Heart left ventricle (tissue), 16 donors: Measurements from ENCODE around the gene PLA2G2F. TPM values are rescaled to one million over a fixed set of nuclear protein-coding genes. Genes with fewer than 3 reads are reported as not detected.
A peak's percentile ranks its signal among the peaks of the same experiment; 100 is the strongest.

Source experiments
- ATAC-seq, 4 donors: fragments of 200-7000 bp; cut with Tn5 transposase; one replicate each; pipeline ENCODE4 v1.9.1; 2020 to 2022; ENCODE audit warnings: moderate library complexity in 4 of 4, mild to moderate bottlenecking in 3 of 4, moderate number of reproducible peaks in 1 of 4
- DNase-seq, 5 donors: peaks; one replicate each; pipeline ENCODE4 v3.0.0-alpha.2; 2020
- H3K27ac ChIP-seq, 12 donors: fragments of 200-600 bp; sonication (generic) in 4 of 12; one replicate each; pipeline versions ENCODE4 v1.5.0 to v1.8.0; 2016 to 2022; ENCODE audit warnings: mild to moderate bottlenecking in 2 of 12
- H3K27me3 ChIP-seq, 9 donors: fragments of 200-600 bp; sonication (generic) in 2 of 9; one replicate each; pipeline versions ENCODE4 v1.5.1 to v1.8.0; 2016 to 2022; ENCODE audit warnings: mild to moderate bottlenecking in 3 of 9
- H3K36me3 ChIP-seq, 9 donors: fragments of 200-600 bp; sonication (generic) in 2 of 9; one replicate each; pipeline versions ENCODE4 v1.5.0 to v1.8.0; 2018 to 2022; ENCODE audit warnings: mild to moderate bottlenecking in 2 of 9
- H3K4me1 ChIP-seq, 12 donors: fragments of 200-600 bp; sonication (generic) in 4 of 12; one replicate each; pipeline versions ENCODE4 v1.5.0 to v1.8.0; 2016 to 2022; ENCODE audit warnings: mild to moderate bottlenecking in 3 of 12
- H3K4me3 ChIP-seq, 12 donors: fragments of 200-600 bp; sonication (generic) in 4 of 12; one replicate each; pipeline versions ENCODE4 v1.5.0 to v1.8.0; 2017 to 2022; ENCODE audit warnings: mild to moderate bottlenecking in 9 of 12, moderate library complexity in 4 of 12
- H3K9me3 ChIP-seq, 12 donors: fragments of 200-600 bp; sonication (generic) in 4 of 12; one replicate each; pipeline versions ENCODE4 v1.5.0 to v1.8.0; 2016 to 2022; ENCODE audit warnings: mild to moderate bottlenecking in 1 of 12
- CTCF ChIP-seq, 12 donors: fragments of 200-600 bp; sonication (generic) in 4 of 12; IDR thresholded peaks; one replicate each; pipeline versions ENCODE4 v1.5.0 to v1.8.0; 2018 to 2022; ENCODE audit warnings: antibody characterized with exemption in 12 of 12, mild to moderate bottlenecking in 5 of 12
- POLR2A ChIP-seq, 2 donors: fragments of 450-650 bp; IDR thresholded peaks; one replicate each; pipeline ENCODE4 v1.6.1; 2017; ENCODE audit warnings: antibody characterized with exemption in 2 of 2, mild to moderate bottlenecking in 2 of 2, moderate library complexity in 2 of 2
- WGBS, 4 donors: extraction: QIAGEN DNeasy Blood & Tissue Kit in 2 of 4; methylation state at CpG; one replicate each; pipeline versions ENCODE4 v1.1.5 to v1.1.7; 2013 to 2018; 5-methylcytosine and 5-hydroxymethylcytosine counted together
- intact Hi-C, 10 donors: fragments of 100-400 bp; cut with DNase I; formaldehyde crosslinking; loops; one replicate each; pipeline versions ENCODE4 v1.11.1 to v1.14.2; 2022
- polyA plus RNA-seq, 2 donors: library from polyadenylated mRNA; stranded (reverse); fragments of 200-250 nt; gene quantifications; one replicate each; pipeline ENCODE4 v1.2.3, GENCODE V29; 2013
- total RNA-seq, 9 donors: library from RNA; depleted of rRNA in 2 of 9; stranded (reverse); fragments of >200 nt in 2 of 9; fragmentation: NEBNext Ultra II Directional in 3 of 9; extraction: Animal tissue kit (Norgen Biotek cat#: 25700) in 3 of 9; gene quantifications; one replicate each; pipeline versions ENCODE4 v1.1.0 to v1.2.4, GENCODE V29; 2016 to 2023
- donor health status: ischemic (EF 13 %, LVEDD 7.1; RV severe dilation, severe dysfunction).
- donor health status: healthy with polysubstance abuse.
- donor health status: DM: no; HTN: yes; CAD: no.
- donor health status: DM: no; HTN: no; CAD: no.
- donor health status: ischemic (EF 25% LVEDD 6.9; RV normal size, moderate dysfunction).
- donor health status: ischemic (EF 25% LVEDD 5.7; RV mildly dilated, moderate dysfunction).
- donor health status: healthy.
- donor health status: DM: yes; HTN: yes; CAD: no.
- donor health status: ischemic (EF 35%, LVEDD 5.7; RV mildly dilated, moderate dysfunction).
- donor health status: nonischemic (EF 11% LVEDD 7.7; RV severe dilation, severe dysfunction).
- donor health status: DM: yes; HTN: yes; CAD: no.
- donor health status: PGD.
- donor health status: ischemic (EF 29% LVEDD 5.4; RV normal size, mild dysfunction).
- donor health status: nonischemic (EF 23%, LVEDD 6.1; RV moderate dilation, normal function).

The PLA2G2F gene
- total and polyA plus RNA-seq, 11 donors: not detected

DNA sequence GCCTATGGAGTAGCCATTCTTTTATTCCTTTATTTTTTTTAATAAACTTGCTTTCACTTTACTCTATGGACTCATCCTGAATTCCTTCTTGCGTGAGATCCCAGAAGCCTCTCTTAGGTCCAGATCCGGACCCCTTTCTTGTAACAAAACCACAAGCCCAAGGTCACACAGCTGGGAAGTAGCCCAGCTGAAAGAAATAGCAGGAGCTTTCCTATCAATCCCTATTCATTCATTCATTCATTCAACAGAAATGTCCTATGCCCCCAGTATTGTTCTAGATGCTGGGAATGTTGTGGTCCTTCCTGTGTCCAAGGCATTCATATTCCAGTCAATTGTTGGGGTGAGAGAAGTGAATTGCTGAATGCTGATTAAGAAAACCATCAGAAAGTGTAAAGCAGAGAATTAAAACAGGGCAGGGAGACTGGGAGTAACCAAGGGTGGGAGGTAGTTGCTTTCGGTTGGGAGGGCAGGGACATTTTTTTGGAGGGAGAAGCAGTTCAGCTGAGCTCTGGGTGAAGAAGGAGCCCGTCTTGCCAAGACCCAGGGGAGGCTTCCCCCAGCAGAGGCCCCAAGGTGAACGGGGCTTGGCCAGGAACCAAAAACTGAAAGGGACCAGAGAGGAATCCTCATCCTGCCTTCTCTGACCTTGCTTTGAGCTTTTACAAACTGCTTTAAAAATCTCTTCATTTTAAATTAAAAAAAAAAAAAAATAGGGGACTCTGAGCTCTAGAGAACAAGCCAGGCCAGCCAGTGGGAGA, 30.6 kb upstream of the PLA2G2F start:
- Histone ChIP-seq H3K9me3 (no peaks in the 10 kb centered on the region), H3K4me1 (peaks cover 0 to 9% (median 0%) of the 10 kb centered on the region in 12 donors), H3K27ac (peak overlapping the region in 1 of 12 donors; percentile 15), H3K36me3 (no peaks in the 10 kb centered on the region), H3K4me3 (no peak overlapping the region), H3K27me3 (no peaks in the 10 kb centered on the region)
- WGBS, 4 donors: 46 to 56% (median 50%) methylated on average over 5 of the region's 5 CpGs
- no peak for DNase-seq
- ATAC-seq: no peak
- no peak for TF ChIP-seq POLR2A (IDR thresholded peaks at IDR 0.05)
- TF ChIP-seq CTCF (IDR thresholded peaks at IDR 0.05): no peak
- intact Hi-C loops: loop anchor here in 4 of 10 donors (5.0 to 10.0 kb wide), 4 partner anchors 39 to 386 kb away; no protein-coding TSS in a partner anchor

GRCh38 chr1:20109223-20109856, 29.8 kb upstream of the PLA2G2F start:
- H3K9me3 ChIP-seq: no peaks in the 10 kb centered on the region
- no peaks in the 10 kb centered on the region for H3K36me3 ChIP-seq
- DNase-seq (no peak), ATAC-seq (no peak)
- peaks cover 0 to 9% (median 0%) of the 10 kb centered on the region in 12 donors for H3K4me1 ChIP-seq
- TF ChIP-seq POLR2A (IDR thresholded peaks at IDR 0.05) (no peak), CTCF (IDR thresholded peaks at IDR 0.05) (no peak)
- H3K4me3 ChIP-seq: no peak overlapping the region
- H3K27ac ChIP-seq: no peak overlapping the region
- WGBS, 4 donors: 75 to 83% (median 80%) methylated on average over 1 to 4 of the region's 4 CpGs
- intact Hi-C loops: loop anchor here in 4 of 10 donors (5.0 to 10.0 kb wide), 4 partner anchors 38 to 385 kb away; no protein-coding TSS in a partner anchor
- H3K27me3 ChIP-seq: peaks cover 0 to 5% (median 0%) of the 10 kb centered on the region in 9 donors

- intact Hi-C loops: loop anchor here in 1 of 10 donors (2.0 kb wide), 1 partner anchor 50 kb away; no protein-coding TSS in a partner anchor
- peak overlapping the region in 1 of 12 donors; percentile 63 for H3K27ac ChIP-seq
- peak in 3 of 4 donors; percentile 19 to 70 (median 52) for ATAC-seq
- peak in 1 of 5 donors; percentile 29 for DNase-seq
- no peaks in the 10 kb centered on the region for H3K9me3 ChIP-seq
- H3K4me1 ChIP-seq: peaks cover 0 to 9% (median 0%) of the 10 kb centered on the region in 12 donors
- no peaks in the 10 kb centered on the region for H3K36me3 ChIP-seq
- no peak overlapping the region for H3K4me3 ChIP-seq
- H3K27me3 ChIP-seq: peaks cover 0 to 8% (median 0%) of the 10 kb centered on the region in 9 donors
- TF ChIP-seq POLR2A (IDR thresholded peaks at IDR 0.05) (no peak), CTCF (IDR thresholded peaks at IDR 0.05) (no peak)
- WGBS, 4 donors: 59 to 74% (median 63%) methylated on average over 12 of the region's 12 CpGs
Measured at GRCh38 chr1:20110679-20111078, 28.4 kb upstream of the PLA2G2F start.

- DNase-seq: no peak
- 90 to 95% (median 95%) methylated on average over 5 of the region's 5 CpGs for WGBS, 4 donors
- no peak for TF ChIP-seq POLR2A (IDR thresholded peaks at IDR 0.05)
- TF ChIP-seq CTCF (IDR thresholded peaks at IDR 0.05): no peak
- Histone ChIP-seq H3K27me3 (peaks cover 0 to 11% (median 0%) of the 10 kb centered on the region in 9 donors), H3K9me3 (no peaks in the 10 kb centered on the region), H3K4me3 (no peak overlapping the region), H3K4me1 (peaks cover 0 to 9% (median 0%) of the 10 kb centered on the region in 12 donors), H3K27ac (no peak overlapping the region), H3K36me3 (no peaks in the 10 kb centered on the region)
- intact Hi-C loops: loop anchor here in 1 of 10 donors (2.0 kb wide), 1 partner anchor 49 kb away; no protein-coding TSS in a partner anchor
- ATAC-seq: no peak
Measured at GRCh38 chr1:20111452-20111851, 27.7 kb upstream of the PLA2G2F start.
